ENCODE measurements around the gene LANCL2.
"Not testable (repeated sequence)": the region's sequence is repeated elsewhere in the genome, so short reads cannot be mapped to it uniquely, and the experiment has no call there.

LANCL2 gene

GRCh38 chr7:55467047-55467593, 102.0 kb downstream of the LANCL2 start:
- no peak overlapping the region for H3K4me3 ChIP-seq (ENCODE audit: low read depth, low read length)
- DNase-seq (ENCODE audit: low read depth) = no peak
- TF ChIP-seq CTCF (IDR thresholded peaks at IDR 0.05; ENCODE audit: control insufficient read depth, extremely low read depth, insufficient read depth) = no peak

GRCh38 chr7:55468495-55468894, 103.4 kb downstream of the LANCL2 start:
- no peak overlapping the region for H3K4me3 ChIP-seq (ENCODE audit: low read depth, low read length)
- no peak for DNase-seq (ENCODE audit: low read depth)
- no peak for TF ChIP-seq CTCF (IDR thresholded peaks at IDR 0.05; ENCODE audit: control insufficient read depth, extremely low read depth, insufficient read depth)

GRCh38 chr7:55469271-55469681, 104.1 kb downstream of the LANCL2 start:
- no peak overlapping the region for H3K4me3 ChIP-seq (ENCODE audit: low read depth, low read length)
- DNase-seq (ENCODE audit: low read depth) = no peak
- TF ChIP-seq CTCF (IDR thresholded peaks at IDR 0.05; ENCODE audit: control insufficient read depth, extremely low read depth, insufficient read depth) = no peak

- no peak for DNase-seq (ENCODE audit: low read depth)
- no peak for TF ChIP-seq CTCF (IDR thresholded peaks at IDR 0.05; ENCODE audit: control insufficient read depth, extremely low read depth, insufficient read depth)
- no peak overlapping the region for H3K4me3 ChIP-seq (ENCODE audit: low read depth, low read length)
Observed at GRCh38 chr7:55469721-55470120, 104.6 kb downstream of the LANCL2 start.

- TF ChIP-seq CTCF (IDR thresholded peaks at IDR 0.05; ENCODE audit: control insufficient read depth, extremely low read depth, insufficient read depth) = no peak
- no peak overlapping the region for H3K4me3 ChIP-seq (ENCODE audit: low read depth, low read length)
- DNase-seq (ENCODE audit: low read depth) = no peak
Observed at GRCh38 chr7:55470261-55470660, 105.1 kb downstream of the LANCL2 start.

GRCh38 chr7:55471594-55471993, 106.5 kb downstream of the LANCL2 start:
- not testable (repeated sequence) for H3K4me3 ChIP-seq (ENCODE audit: low read depth, low read length); DNase-seq (ENCODE audit: low read depth)

DNA sequence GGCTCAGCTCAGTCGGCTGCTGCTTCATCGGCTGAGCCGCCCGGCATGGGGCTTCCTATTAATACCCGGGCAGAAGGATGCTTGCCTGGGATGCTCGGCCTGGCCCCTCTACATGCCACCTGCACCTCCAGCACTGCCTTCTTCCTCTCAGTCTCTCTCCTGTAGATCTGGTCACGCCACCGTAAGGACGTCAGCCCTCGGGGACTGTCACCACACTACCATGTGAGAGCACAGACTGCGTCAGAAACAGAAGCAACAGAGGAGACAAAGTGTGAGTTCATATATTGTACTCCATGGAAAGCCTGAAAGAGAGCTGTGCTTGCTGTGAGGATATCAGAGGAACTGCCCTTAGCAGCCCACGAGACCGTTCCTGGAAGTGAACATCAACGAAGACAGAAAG, 107.3 kb downstream of the LANCL2 start:
- not testable (repeated sequence) for DNase-seq (ENCODE audit: low read depth); H3K4me3 ChIP-seq (ENCODE audit: low read depth, low read length)

- DNase-seq (ENCODE audit: low read depth) = no peak
- TF ChIP-seq CTCF (IDR thresholded peaks at IDR 0.05; ENCODE audit: control insufficient read depth, extremely low read depth, insufficient read depth) = no peak
- H3K4me3 ChIP-seq (ENCODE audit: low read depth, low read length) = no peak overlapping the region
Observed at GRCh38 chr7:55472928-55473725, 108.0 kb downstream of the LANCL2 start.
